HG02943 (cell line): ENCODE measurements around the gene MMP14.
"Not testable (repeated sequence)": the region's sequence is repeated elsewhere in the genome, so short reads cannot be mapped to it uniquely, and the experiment has no call there.

Experiments used
- ATAC-seq: cut with Tn5 transposase; IDR thresholded peaks from one replicate; pipeline ENCODE4 v1.9.1; 2021; ENCODE audit warnings: mild to moderate bottlenecking, low read depth, moderate library complexity; ENCODE audit not compliant: unreplicated experiment

Gene MMP14

DNA sequence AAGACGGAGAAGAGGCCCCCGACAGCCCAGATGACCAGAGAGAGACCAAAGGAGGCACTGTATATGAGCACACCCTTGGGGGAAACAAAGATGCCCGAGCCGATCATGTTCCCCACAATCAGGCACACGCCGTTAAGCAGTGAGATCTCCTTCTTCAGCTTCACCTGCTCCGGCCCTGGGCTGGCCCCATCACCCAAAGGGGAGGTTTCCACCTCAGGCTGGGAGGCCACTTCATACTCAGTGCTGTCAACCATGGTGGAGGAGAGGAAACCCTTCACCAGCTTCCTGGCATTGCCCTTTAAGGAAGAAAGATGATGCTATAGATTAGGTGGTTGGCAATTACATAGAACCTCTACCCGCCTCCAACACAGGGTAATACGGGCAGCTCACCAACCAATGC is 23.2 kb upstream of the MMP14 start:
- ATAC-seq, result no peak

DNA sequence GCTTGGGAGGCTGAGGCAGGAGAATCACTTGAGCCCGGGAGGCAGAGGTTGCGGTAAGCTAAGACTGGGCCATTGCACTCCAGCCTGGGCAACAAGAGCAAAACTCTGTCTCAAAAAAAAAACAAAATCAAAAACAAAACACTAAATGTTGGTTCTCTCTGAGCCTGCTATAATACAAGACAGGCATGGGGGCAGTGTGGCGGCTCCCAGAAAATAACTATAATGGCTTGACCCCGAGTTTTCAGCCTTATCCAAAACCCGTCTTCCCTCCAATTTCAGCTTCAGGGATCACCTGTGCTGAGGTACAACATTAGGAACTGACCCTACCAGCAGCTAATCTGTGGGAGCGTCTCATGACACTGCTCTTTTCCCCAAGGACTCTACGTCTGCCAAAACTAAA is 22.0 kb upstream of the MMP14 start:
- ATAC-seq, result no peak

DNA sequence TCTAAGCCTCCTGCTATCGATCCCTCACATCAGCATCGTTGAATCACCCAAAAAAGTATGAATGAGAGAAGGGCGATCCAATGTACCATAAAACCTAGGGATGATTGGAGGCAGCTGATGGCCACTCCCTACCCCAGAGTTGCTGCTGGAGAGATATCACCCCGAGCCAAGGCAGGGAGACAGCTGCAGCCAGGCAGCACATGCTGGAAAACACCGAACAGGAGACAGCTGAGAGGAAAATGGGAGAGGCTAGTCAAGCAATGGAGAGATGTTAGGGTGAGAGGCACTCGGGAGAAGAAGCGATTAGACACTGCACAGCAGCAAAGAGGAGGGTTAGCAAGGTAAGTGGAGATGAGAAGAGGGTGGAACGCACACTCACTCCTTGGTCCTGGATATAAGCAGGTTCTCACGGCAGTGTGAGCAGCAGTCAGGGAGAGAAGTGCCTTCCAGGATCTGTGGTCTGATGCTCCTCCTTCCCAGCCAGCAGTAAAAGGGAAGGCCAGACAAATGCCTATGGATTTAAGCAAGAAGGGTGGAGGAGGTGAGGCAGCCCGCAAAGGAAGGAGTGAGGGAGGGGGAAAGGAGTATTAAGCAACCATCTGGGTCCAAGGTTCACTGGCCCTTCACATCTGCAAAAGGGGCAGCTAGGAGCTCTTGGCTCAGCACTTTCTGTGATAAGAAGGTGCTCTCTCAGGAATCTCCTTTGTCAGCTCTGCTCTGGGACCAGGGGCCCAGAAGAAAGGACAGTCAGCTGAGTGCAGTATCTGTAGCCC is 21.3 kb upstream of the MMP14 start, which contains the start of gene SLC7A7:
Gene SLC7A7 (minus strand): TSS at position 495 of the 773 bp plus-strand sequence. CDS start 2,037 bp downstream, outside the sequence.
- ATAC-seq, result no peak

DNA sequence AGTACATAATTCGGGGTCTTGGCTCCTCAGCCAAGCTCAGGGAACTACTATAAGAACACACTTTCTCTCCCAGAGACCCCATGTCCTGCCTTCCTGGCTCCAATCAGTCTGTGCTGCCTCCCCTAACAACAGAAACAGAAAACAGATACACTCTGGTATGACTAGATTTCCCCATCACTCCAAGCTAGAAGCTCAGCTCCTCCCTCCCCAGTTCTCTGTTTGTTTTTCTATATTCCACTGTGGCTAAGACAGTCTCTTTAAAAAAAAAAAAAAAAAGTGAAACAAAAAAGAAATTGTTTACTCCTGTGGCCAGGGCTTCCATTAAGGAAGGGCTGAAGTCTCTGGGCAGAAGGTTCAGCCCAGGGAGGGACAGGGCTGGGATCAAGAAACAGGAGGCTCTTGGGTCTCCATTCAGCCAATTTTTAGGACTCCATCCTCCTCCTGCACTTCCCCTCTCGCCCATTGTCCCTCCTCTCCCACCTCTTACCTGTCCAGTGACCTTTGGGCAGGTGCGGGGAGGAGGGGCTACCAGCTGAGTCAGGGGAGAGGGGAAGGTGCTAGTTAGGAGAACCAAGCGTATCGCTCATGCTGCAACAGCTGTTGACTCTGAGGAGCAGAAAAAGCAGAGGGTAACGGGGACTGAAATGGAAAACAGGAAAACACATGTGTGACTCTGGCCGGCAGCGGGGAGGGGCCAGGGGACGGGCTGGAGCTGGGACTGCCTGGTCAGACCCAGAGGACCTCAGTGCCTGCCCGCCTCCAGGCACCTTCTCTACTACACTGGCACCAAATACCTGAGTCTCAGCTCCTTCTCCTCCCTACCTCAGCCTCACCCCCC is 17.0 kb upstream of the MMP14 start:
- ATAC-seq, result no peak

DNA sequence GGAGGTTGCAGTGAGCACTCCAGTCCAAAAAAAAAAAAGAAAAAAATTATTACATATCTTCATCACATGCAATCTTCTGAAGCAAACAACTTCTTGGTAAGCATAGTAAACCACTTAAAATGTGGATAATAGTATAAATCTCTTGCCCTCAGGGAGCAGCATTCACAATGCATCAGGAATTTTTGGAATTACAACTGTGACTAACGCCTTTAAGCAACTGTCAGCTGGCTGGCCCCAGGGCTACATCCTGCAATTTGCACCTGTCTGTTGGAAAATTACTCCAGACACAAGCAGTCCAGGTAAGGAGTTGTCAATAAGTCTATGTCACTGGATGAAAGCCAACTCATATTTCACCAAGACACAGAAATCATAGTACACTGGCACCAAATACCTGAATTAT is 15.7 kb upstream of the MMP14 start:
- no peak for ATAC-seq

DNA sequence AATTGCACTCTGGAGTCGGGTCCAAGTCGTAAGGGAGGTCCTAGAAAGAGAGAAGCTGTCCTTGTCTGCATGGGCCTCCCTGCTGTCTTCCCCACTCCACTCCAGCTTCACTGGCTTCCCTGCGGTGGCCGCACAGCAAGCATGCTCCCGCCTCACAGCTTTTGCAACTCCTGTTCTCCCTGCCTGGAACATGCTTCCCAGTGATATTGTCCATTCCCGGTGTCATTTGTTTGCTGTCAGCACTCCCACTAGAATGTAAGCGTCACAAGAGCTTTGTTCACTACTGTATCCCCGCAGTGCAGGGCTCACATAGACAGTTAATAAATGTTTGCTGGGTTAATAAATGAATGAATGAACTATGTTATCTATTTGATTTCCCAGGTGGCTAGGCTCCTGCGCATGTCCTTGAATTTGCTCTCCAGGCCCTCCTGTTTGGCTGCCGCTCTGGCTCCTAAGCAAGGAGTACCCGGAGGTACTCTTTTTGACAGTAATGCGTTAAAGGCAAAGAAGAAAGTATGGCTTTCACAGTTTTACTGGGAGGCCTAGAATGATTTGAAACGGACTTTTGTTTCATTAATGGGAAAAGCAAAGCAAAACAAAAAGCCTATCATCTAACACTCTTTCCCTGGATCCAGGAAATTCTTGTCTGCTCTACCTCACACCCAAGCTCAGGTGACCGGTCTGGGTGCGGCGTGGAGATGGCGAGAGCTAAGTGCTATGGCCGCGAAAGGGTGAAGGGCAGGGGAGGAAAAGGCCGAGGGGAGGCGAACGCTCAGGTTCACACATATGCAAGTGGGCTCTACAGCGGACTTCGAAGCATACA is 15.0 kb upstream of the MMP14 start:
- no peak for ATAC-seq

DNA sequence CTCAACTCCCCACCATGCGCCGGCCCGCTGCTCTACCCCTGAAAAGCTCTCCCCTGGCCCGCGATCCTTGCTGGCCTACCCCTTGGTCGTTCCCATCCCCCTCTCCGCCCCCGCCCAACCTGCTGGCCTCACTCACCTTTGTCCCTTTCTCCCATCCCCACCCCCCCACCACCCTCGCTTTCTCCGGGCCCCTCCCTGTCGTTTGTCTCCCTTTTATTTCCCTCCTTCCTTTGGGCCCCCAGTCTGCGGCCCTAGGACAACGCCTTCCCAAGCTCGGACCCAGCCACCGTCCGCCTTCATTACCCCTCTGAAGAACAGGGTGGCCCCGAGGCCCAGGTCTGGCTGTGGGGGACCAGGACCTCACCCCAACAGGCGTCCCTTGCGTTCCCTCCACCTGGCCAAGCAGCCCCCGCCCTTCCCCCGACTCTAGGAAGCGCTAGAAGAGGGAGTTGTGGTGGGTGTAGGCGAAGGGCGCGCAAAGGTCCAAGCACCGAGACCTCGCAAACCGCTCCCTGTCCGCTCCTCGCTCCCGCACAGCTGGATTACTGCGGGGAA is 14.3 kb upstream of the MMP14 start:
- ATAC-seq, result no peak

DNA sequence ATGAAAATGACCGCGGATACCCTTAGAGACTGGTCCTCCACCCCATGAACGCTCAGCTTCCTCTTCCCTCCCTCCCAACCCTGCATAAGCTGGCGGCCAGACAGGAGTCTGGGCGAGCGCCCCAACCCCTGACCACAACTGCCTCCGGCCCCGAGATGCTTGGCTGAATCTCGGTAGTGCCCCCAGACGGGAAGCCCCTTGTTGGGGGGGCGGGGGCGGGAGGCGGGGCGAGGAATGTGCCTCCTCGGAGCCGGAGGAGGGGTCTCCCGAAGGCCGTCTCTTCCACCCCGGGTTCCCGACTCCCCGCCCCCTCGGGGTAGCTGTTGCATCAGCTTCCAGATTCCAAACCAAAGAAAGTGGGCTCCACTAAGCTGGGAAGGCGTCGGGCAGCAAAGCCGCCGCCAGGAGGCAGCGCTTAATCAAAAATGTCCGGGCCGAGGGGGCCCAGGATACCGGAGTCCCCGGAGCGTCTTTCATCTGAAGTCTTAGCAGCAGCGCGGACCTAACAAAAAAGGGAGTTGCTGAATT is 13.8 kb upstream of the MMP14 start:
- no peak for ATAC-seq

DNA sequence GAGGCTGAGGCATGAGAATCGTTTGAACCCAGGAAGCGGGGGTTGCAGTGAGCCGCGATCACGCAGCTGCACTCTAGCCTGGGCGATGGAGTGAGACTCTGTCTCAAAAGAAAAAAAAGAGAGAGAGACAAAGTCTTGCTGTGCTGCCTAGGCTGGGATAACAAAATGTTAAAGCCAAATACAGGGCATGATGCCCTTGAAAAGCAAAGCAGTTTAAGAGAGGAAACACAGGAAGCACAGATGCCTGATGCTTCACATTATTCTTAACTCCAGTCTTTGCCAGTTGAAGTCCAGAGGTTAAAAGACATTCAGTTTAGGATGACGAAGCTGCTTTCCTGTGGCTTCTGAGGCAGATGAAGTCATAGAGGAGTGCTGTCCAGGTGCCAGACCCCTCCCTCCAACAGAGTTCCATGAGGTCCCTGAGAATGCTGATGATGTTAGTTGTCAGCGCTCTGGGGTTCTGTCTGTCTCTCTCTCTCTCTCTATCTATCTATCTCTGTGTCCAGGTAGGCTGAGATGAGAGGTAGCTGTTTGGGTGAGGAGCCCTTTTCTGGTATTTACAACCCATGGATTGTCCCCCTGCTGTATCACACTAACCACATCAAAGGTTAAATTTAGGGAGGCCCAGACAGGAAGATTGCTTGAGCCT is 11.6 kb upstream of the MMP14 start:
- no peak for ATAC-seq

DNA sequence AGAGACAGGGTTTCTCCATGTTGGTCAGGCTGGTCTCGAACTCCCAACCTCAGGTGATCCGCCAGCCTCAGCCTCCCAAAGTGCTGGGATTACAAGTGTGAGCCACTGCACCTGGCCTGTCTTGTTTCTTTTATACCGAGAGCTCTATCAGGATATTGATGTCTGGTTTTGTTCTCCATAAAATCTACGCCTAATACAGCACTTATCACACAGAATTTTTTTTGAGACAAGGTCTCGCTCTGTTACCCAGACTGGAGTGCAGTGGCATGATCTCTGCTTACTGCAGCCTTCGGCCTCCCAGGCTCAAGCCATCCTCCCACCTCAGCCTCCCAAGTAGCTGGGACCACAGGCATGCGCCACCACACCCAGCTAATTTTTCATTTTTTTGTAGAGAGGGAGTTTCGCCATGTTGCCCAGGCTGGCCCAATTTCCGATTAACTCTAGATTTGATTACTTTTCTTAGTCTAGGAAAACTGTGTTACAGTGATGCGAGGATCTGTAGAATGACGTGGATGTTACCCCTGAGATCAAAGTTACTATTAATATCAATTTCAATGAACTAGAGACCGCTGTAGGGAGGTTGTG is 7.2 kb upstream of the MMP14 start:
- ATAC-seq, result not testable (repeated sequence)

DNA sequence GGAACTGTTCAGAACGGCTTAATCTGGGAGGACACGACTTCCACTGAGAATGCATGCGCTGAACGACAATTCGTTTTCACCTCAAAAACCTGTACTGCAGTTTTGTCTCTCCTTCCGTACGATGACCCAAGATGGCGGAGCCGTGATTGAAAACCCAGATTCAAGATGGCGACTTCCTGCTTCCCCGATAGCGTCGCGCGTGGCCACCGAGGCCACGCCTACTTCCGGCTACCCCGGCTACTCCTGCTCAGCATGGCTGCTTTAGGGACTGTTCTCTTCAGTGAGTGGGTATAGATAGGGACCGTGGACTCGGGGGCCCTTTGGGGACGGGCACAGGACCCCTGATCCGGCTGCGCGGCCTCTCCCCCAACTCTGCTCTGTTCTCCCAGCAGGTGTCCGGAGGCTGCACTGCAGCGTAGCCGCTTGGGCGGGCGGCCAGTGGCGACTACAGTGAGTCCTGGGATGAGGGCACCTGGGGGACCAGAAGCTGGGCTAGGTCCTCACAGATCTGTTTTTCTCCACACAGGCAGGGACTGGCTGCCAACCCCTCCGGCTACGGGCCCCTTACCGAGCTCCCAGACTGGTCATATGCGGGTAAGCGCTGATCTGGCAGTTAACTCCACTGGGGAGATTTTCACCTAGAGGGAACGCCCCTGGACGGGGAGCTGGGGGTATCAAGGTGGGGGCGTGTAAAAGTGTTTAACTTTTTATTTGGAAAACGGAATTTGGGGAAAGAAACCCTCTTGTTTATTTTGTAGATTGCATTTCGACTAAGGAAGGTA is 6.5 kb upstream of the MMP14 start, which contains the start of gene MRPL52:
Gene MRPL52 (plus strand): TSS at position 227 of the 782 bp plus-strand sequence. CDS start 26 bp downstream, at position 253.
- ATAC-seq, result peak; percentile 70

DNA sequence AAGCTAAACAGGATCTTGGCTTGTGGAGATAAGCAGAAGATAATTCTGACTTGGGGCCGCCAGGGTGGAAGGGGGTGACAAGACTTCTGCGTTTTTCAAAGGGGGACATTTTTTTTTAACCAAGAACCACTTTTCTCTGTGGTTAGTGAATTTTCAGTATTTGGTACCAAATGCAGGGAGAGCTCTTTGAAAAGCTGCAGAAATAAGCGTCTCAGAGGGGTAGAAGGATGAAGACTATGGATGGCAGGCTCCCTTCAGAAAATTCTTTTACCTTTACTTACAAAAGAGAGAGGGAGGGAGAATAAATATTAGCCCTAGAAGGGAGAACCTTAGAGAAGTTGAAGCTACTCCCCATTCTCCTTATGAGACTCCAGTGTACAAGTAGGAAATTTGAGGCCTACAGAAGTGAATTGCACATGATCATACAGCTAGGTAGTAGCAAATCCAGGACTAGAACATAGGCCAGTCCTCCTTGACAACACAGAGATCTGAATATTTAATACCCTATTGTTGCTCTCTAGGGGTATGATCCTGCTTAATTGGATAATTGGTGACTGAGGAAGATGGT is 5.9 kb upstream of the MMP14 start:
- peak; percentile 19 for ATAC-seq

DNA sequence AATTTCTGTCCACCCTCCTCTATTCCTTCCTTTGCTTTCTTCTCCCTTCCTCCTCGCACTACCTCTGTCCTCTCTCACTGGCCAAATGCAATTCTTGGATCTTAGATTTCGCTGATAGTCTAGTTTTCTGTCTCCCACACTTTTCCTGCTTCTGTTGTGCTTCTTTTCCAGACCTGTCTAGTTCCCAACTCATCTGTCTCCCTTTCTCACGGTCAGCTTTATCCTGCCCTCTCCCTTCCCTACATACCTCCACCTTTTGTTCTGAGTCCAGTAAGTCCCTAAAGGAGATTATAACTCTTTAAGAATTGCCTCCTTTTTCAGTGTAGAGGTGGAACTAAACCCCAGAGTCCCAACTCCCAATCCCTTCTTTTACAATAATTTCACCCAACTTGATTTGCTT is 880 bp upstream of the MMP14 start:
- no peak for ATAC-seq

DNA sequence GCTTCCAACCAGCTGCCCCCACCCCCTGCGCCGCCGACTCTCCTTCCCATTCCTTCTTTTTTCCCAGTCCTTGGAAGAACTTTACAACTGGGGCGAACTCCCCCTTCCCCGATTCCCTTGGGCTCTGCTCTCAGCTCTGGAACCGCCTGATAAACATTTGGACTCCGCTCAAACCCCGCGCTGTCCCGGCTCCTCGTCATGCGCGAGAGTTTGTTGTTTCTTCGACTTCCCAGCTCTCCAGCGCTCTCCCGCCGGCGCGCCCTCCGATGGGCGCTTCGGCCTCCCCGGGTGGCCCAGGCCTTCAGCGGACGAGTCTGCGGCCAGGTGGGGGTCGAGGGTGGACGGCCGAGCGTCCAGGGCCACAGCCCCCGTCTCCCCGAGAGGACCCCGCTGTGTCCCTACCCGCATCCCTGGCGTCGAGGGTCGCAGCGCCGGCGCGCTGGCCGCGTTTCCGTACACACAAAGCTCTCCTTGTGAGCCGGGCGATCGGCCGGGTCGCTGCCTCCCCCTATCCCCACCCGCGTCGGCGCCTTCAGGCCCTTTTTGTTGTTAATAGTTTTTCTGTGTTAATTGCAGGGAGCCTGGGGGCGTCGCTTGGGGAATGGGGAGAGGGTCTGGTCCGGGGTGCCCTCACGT is 847 bp downstream of the MMP14 start:
- no peak for ATAC-seq

DNA sequence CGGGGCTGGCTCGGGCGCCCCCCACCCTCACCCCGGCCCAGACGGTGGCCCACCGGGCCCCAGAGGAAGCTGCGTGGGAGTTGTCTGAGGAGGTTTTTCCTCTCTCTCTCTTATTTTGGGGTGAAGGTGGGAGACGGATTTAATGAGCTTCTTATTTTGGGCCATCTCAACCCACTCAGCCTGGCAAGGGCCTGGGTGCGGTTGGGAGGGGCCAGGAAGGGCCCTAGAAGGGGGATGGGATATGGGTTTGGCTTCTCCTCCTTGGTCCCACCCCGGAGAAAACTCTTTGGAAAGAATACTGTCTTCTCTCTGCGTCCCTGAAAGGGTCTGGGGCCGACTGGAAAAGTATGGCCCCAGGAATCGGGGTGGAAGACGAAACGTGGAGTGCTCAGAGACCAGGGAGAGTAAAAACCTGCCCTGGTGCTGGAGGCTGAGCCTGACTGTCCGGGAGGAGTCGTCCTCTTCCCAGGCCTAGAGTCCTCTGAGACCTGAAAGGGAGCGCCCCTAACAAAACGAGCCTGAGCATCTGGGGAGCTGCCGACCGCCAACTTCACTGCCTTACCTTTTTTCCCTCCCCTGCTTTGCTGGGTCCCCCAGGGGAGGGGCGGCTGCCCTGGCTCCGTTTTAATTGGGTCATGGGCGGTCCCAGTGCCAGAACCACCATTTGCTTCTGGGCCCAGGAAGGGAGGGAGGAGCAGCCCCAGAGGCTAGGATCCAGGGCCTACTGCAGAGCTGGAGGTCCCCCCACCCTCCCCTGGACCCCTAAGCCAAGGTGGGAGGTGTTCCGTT is 1.6 kb downstream of the MMP14 start:
- no peak for ATAC-seq

DNA sequence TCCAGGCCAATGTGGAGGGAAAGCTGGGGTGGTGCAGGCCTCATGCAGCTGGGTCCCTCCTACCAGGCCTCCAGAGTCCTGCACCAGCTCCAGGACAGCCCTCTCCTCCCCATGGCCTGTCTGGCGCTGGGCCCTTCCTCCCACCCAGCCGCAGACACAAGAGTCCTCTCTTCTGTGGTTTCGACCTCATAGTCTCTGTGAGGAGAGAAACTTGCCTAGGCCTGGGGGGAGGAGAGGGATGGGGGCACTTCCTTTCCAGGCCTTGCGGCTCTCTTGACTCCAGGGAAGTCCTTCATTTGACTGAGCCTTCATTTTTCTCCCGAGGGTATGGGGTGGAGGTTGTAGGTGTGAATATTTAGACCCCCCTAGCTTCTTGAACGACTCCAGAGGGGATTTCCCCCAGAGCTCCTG is 2.3 kb downstream of the MMP14 start:
- ATAC-seq, result no peak
